T-helper 17 cell (primary cell): ENCODE measurements around the gene TRAF7. TPM values are rescaled to one million over a fixed set of nuclear protein-coding genes. Genes with fewer than 3 reads are reported as not detected.
A peak's percentile ranks its signal among the peaks of the same experiment; 100 is the strongest.

Experiments
- ATAC-seq: fragments of 150-1000 bp; cut with Tn5 transposase; 2 replicates; pipeline ENCODE4 v1.10.0; 2021; ENCODE audit warnings: mild to moderate bottlenecking, moderate library complexity
- DNase-seq, 3 donors: peaks; one replicate each; pipeline versions ENCODE4 v3.0.0 to v3.0.0-alpha.2; 2020 to 2021
- H3K9me3 ChIP-seq: one replicate; pipeline ENCODE4 v1.7.0; 2013; ENCODE audit warnings: low read length, mild to moderate bottlenecking; ENCODE audit not compliant: control insufficient read depth, poor library complexity, severe bottlenecking
- H3K27ac Mint-ChIP-seq: one replicate; pipeline ENCODE4 v1.8.0; 2022; ENCODE audit warnings: mild to moderate bottlenecking, moderate library complexity, mixed read lengths
- H3K27me3 Mint-ChIP-seq: one replicate; pipeline ENCODE4 v1.8.0; 2022; ENCODE audit warnings: mixed read lengths
- H3K36me3 Mint-ChIP-seq: one replicate; pipeline ENCODE4 v1.8.0; 2022; ENCODE audit warnings: low read depth, mixed read lengths
- H3K4me1 Mint-ChIP-seq: one replicate; pipeline ENCODE4 v1.8.0; 2022; ENCODE audit warnings: mild to moderate bottlenecking, mixed read lengths
- H3K4me3 Mint-ChIP-seq: one replicate; pipeline ENCODE4 v1.8.0; 2022; ENCODE audit warnings: mild to moderate bottlenecking, moderate library complexity, mixed read lengths
- total RNA-seq, 4 donors: library from RNA in 2 of 4; stranded (reverse) in 2 of 4; gene quantifications; one replicate each; pipeline ENCODE4 v1.2.3 and lab custom pipeline; 2022 to 2026

The TRAF7 gene
- total RNA-seq, 2 donors from 2014 or later: 32.4 to 35.0 TPM

- Mint-ChIP-seq H3K4me1 (peaks cover 12% of the 10 kb centered on the region), H3K27me3 (no peaks in the 10 kb centered on the region), H3K4me3 (peak within 1 kb of the TSS; percentile 70), H3K36me3 (no peaks in the 10 kb centered on the region), H3K27ac (no peak within 1 kb of the TSS)
- no peaks in the 10 kb centered on the region for H3K9me3 ChIP-seq
- DNase-seq (peak; percentile 48 to 57 (median 57)), ATAC-seq (peak; percentile 89)
These were observed 7.5 kb upstream of the TRAF7 start, which contains the start of gene RAB26 for GRCh38 chr16:2147981-2148671. TSS of gene RAB26 (plus strand) at chr16:2148625. CDS start at chr16:2148784, 159 bp downstream.

GRCh38 chr16:2148714-2149629, 6.6 kb upstream of the TRAF7 start:
- H3K9me3 ChIP-seq: no peaks in the 10 kb centered on the region
- Mint-ChIP-seq H3K4me1 (peaks cover 17% of the 10 kb centered on the region), H3K36me3 (no peaks in the 10 kb centered on the region), H3K27ac (no peak overlapping the region), H3K4me3 (peak overlapping the region; percentile 70), H3K27me3 (no peaks in the 10 kb centered on the region)
- ATAC-seq (peak; percentile 20), DNase-seq (peak in 1 of 3 donors; percentile 17)

- ATAC-seq (no peak), DNase-seq (no peak)
- peak overlapping the region; percentile 70 for H3K4me3 Mint-ChIP-seq
These were observed 5.8 kb upstream of the TRAF7 start for GRCh38 chr16:2149630-2150417.

GRCh38 chr16:2150418-2151187, 5.0 kb upstream of the TRAF7 start:
- H3K27ac Mint-ChIP-seq: peak overlapping the region; percentile 54
- DNase-seq: no peak
- no peaks in the 10 kb centered on the region for H3K36me3 Mint-ChIP-seq
- H3K4me3 Mint-ChIP-seq: peak overlapping the region; percentile 70
- no peak for ATAC-seq
- peaks cover 29% of the 10 kb centered on the region for H3K4me1 Mint-ChIP-seq
- H3K27me3 Mint-ChIP-seq: no peaks in the 10 kb centered on the region
- H3K9me3 ChIP-seq: no peaks in the 10 kb centered on the region

More at GRCh38 chr16:2149630-2150417, 5.8 kb upstream of the TRAF7 start:
- H3K36me3 Mint-ChIP-seq: no peaks in the 10 kb centered on the region
- H3K9me3 ChIP-seq: no peaks in the 10 kb centered on the region
- H3K4me1 Mint-ChIP-seq: peaks cover 23% of the 10 kb centered on the region
- H3K27ac Mint-ChIP-seq: no peak overlapping the region
- no peaks in the 10 kb centered on the region for H3K27me3 Mint-ChIP-seq

- Mint-ChIP-seq H3K36me3 (no peaks in the 10 kb centered on the region), H3K27me3 (no peaks in the 10 kb centered on the region), H3K4me3 (peak overlapping the region; percentile 62), H3K4me1 (peaks cover 30% of the 10 kb centered on the region), H3K27ac (peak overlapping the region; percentile 54)
- no peak for ATAC-seq
- H3K9me3 ChIP-seq: no peaks in the 10 kb centered on the region
- no peak for DNase-seq
These were observed 4.1 kb upstream of the TRAF7 start for GRCh38 chr16:2151188-2152091.

GRCh38 chr16:2152695-2153506, 2.7 kb upstream of the TRAF7 start:
- peak overlapping the region; percentile 97 for H3K4me3 Mint-ChIP-seq
- no peak for ATAC-seq

GRCh38 chr16:2154533-2155090, 970 bp upstream of the TRAF7 start:
- Mint-ChIP-seq H3K27ac (peak overlapping the region; percentile 95), H3K27me3 (no peaks in the 10 kb centered on the region), H3K36me3 (no peaks in the 10 kb centered on the region), H3K4me1 (peaks cover 42% of the 10 kb centered on the region), H3K4me3 (peak overlapping the region; percentile 97)
- ATAC-seq (no peak), DNase-seq (no peak)
- no peaks in the 10 kb centered on the region for H3K9me3 ChIP-seq

More at GRCh38 chr16:2152695-2153506, 2.7 kb upstream of the TRAF7 start:
- no peaks in the 10 kb centered on the region for H3K36me3 Mint-ChIP-seq
- peaks cover 42% of the 10 kb centered on the region for H3K4me1 Mint-ChIP-seq
- no peaks in the 10 kb centered on the region for H3K9me3 ChIP-seq
- H3K27ac Mint-ChIP-seq: peak overlapping the region; percentile 95
- DNase-seq: peak in 1 of 3 donors; percentile 9
- no peaks in the 10 kb centered on the region for H3K27me3 Mint-ChIP-seq

- Mint-ChIP-seq H3K36me3 (no peaks in the 10 kb centered on the region), H3K4me3 (peak overlapping the region; percentile 97), H3K4me1 (peaks cover 38% of the 10 kb centered on the region), H3K27me3 (no peaks in the 10 kb centered on the region), H3K27ac (peak overlapping the region; percentile 95)
- DNase-seq (no peak), ATAC-seq (no peak)
- H3K9me3 ChIP-seq: no peaks in the 10 kb centered on the region
These were observed 631 bp downstream of the TRAF7 start for GRCh38 chr16:2155977-2156848.

GRCh38 chr16:2156849-2157224, 1.3 kb downstream of the TRAF7 start:
- peak overlapping the region; percentile 97 for H3K4me3 Mint-ChIP-seq
- H3K4me1 Mint-ChIP-seq: peaks cover 36% of the 10 kb centered on the region
- H3K27ac Mint-ChIP-seq: peak overlapping the region; percentile 79
- DNase-seq (no peak), ATAC-seq (no peak)
- no peaks in the 10 kb centered on the region for H3K36me3 Mint-ChIP-seq
- H3K9me3 ChIP-seq: no peaks in the 10 kb centered on the region
- H3K27me3 Mint-ChIP-seq: no peaks in the 10 kb centered on the region
